Spleen (tissue), 7 donors: ENCODE data around the gene NR5A1.

ENCODE experiments used
- POLR2A ChIP-seq, 3 donors: fragments of 450-650 bp; IDR thresholded peaks; one replicate each; pipeline ENCODE4 v1.5.1; 2017; ENCODE audit warnings: antibody characterized with exemption in 3 of 3, mild to moderate bottlenecking in 1 of 3
- POLR2AphosphoS5 ChIP-seq, 3 donors: sonication (generic); formaldehyde crosslinking; IDR thresholded peaks; one replicate each; pipeline ENCODE4 v1.5.1; 2017; ENCODE audit warnings: antibody characterized with exemption in 3 of 3
- TF ChIP-seq, protein P1 (sequence below), 11 experiments: fragments of 200-600 bp in 7 of 11; fragments of 450-650 bp in 4 of 11; sonication (generic) in 4 of 11; IDR thresholded peaks in 8 of 11; conservative IDR thresholded peaks in 3 of 11; 1 replicate in 7 of 11; 2 replicates in 4 of 11; pipeline versions ENCODE4 v1.4.0 to v1.8.0; 2016 to 2021; ENCODE audit warnings: antibody characterized with exemption in 11 of 11, inconsistent platforms in 4 of 11, mild to moderate bottlenecking in 1 of 11
- donor health status: DM: no; HTN: no; CAD: no; lungs with moderate emphysema.
- donor health status: DM: no; HTN: no; CAD: no.
- donor health status: DM: no; HTN: no; CAD: no.

DNA sequence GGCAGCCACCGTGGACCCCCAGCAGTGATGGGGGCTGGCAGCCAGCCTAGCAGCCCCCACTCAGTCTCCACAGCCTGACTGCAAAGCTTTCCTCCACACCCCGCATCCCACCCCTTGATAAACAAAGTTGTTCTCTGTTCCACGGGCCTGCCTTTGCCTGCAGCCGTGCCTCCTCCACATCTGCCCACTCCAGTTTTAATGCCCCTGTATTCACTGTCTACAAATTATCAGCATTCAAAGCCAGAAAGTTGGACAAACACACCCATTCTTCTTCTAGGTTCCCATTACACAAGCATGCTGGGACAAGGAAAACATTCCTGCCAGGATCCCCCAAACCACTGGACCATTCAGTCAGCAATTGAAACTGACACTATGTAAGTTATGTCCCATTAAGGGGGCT is 23.0 kb upstream of the NR5A1 start:
- TF ChIP-seq POLR2A (IDR thresholded peaks at IDR 0.05) (no peak), POLR2AphosphoS5 (IDR thresholded peaks at IDR 0.05) (no peak)
- TF ChIP-seq, protein P1, sequence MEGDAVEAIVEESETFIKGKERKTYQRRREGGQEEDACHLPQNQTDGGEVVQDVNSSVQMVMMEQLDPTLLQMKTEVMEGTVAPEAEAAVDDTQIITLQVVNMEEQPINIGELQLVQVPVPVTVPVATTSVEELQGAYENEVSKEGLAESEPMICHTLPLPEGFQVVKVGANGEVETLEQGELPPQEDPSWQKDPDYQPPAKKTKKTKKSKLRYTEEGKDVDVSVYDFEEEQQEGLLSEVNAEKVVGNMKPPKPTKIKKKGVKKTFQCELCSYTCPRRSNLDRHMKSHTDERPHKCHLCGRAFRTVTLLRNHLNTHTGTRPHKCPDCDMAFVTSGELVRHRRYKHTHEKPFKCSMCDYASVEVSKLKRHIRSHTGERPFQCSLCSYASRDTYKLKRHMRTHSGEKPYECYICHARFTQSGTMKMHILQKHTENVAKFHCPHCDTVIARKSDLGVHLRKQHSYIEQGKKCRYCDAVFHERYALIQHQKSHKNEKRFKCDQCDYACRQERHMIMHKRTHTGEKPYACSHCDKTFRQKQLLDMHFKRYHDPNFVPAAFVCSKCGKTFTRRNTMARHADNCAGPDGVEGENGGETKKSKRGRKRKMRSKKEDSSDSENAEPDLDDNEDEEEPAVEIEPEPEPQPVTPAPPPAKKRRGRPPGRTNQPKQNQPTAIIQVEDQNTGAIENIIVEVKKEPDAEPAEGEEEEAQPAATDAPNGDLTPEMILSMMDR (IDR thresholded peaks at IDR 0.05 in 8 of 11, conservative IDR thresholded peaks at IDR 0.05 in 3 of 11) = no peak
